MV-4-11 (cell line): Measurements from ENCODE around the gene COASY.
A peak's percentile ranks its signal among the peaks of the same experiment; 100 is the strongest.

Experiments used
- DNase-seq: peaks from one replicate; lab custom pipeline; 2025; lab: John Stamatoyannopoulos, UW

The COASY gene

GRCh38 chr17:42561897-42562387 is at the start of gene COASY:
COASY (plus strand) TSS chr17:42562148; CDS start chr17:42562623, 475 bp downstream.
- peak; percentile 94 for DNase-seq

GRCh38 chr17:42512246-42512645 is 49.7 kb upstream of the COASY start:
- DNase-seq: no peak

- no peak for DNase-seq
These were observed 49.2 kb upstream of the COASY start for GRCh38 chr17:42512733-42513251.

GRCh38 chr17:42513686-42514085 is 48.3 kb upstream of the COASY start:
- no peak for DNase-seq

- DNase-seq: no peak
These were observed 47.7 kb upstream of the COASY start for GRCh38 chr17:42514279-42514678.

- no peak for DNase-seq
These were observed 47.1 kb upstream of the COASY start for GRCh38 chr17:42514867-42515266.

- DNase-seq: peak; percentile 70
These were observed 44.4 kb upstream of the COASY start for GRCh38 chr17:42517516-42517915.

- DNase-seq: peak; percentile 92
These were observed 43.7 kb upstream of the COASY start for GRCh38 chr17:42518046-42518754.

- no peak for DNase-seq
These were observed 43.0 kb upstream of the COASY start for GRCh38 chr17:42518755-42519545.

GRCh38 chr17:42519546-42520491 is 42.1 kb upstream of the COASY start:
- peak; percentile 22 for DNase-seq

GRCh38 chr17:42520540-42520951 is 41.4 kb upstream of the COASY start:
- DNase-seq: no peak

GRCh38 chr17:42521036-42521435 is 40.9 kb upstream of the COASY start:
- no peak for DNase-seq

GRCh38 chr17:42521666-42522262 is 40.2 kb upstream of the COASY start:
- DNase-seq: no peak

GRCh38 chr17:42522263-42522790 is 39.6 kb upstream of the COASY start:
- DNase-seq: no peak

GRCh38 chr17:42522798-42523278 is 39.1 kb upstream of the COASY start:
- no peak for DNase-seq

GRCh38 chr17:42525221-42525620 is 36.7 kb upstream of the COASY start:
- DNase-seq: no peak

GRCh38 chr17:42526031-42526444 is 35.9 kb upstream of the COASY start:
- no peak for DNase-seq

- DNase-seq: no peak
These were observed 34.0 kb upstream of the COASY start for GRCh38 chr17:42527932-42528331.

GRCh38 chr17:42529061-42529460 is 32.9 kb upstream of the COASY start:
- no peak for DNase-seq

GRCh38 chr17:42530952-42531454 is 30.9 kb upstream of the COASY start:
- DNase-seq: no peak
